ENCODE data around the gene GDF11.

DNA sequence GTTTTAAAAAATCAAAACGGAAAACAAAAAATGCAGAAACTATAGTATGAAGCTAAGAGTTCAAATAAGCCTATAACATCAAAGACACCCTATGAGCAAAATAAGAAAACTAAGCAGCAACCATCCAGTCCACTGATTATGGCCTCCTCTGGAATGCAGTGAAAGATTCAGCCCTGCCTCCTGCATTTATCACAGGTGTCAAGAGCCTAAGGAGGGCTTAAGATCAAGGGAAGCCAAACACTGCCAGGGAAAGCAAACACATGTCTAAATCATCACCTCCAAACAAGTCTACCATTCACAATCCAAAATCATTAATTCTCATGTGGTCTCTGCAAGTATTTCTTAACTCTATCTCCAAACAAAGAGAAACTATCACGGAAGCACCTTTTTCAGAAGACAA is 46.2 kb downstream of the GDF11 start:
- TF ChIP-seq, protein P1, sequence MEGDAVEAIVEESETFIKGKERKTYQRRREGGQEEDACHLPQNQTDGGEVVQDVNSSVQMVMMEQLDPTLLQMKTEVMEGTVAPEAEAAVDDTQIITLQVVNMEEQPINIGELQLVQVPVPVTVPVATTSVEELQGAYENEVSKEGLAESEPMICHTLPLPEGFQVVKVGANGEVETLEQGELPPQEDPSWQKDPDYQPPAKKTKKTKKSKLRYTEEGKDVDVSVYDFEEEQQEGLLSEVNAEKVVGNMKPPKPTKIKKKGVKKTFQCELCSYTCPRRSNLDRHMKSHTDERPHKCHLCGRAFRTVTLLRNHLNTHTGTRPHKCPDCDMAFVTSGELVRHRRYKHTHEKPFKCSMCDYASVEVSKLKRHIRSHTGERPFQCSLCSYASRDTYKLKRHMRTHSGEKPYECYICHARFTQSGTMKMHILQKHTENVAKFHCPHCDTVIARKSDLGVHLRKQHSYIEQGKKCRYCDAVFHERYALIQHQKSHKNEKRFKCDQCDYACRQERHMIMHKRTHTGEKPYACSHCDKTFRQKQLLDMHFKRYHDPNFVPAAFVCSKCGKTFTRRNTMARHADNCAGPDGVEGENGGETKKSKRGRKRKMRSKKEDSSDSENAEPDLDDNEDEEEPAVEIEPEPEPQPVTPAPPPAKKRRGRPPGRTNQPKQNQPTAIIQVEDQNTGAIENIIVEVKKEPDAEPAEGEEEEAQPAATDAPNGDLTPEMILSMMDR (IDR thresholded peaks at IDR 0.05), result no peak
- TF ChIP-seq POLR2A (IDR thresholded peaks at IDR 0.05), result no peak
